BJ (cell line): ENCODE results near the gene BLM. TPM values are rescaled to one million over a fixed set of nuclear protein-coding genes. Genes with fewer than 3 reads are reported as not detected.

Experiments used
- CTCF ChIA-PET: fragments of 350-600 bp; formaldehyde crosslinking; extraction: SDS; loops from one replicate; lab custom pipeline; 2021; ENCODE audit warnings: antibody characterized with exemption, inconsistent platforms; lab: Yijun Ruan, JAX
- POLR2A ChIA-PET: fragments of 300-600 bp; sonication (Branson Sonifier 250); formaldehyde crosslinking; extraction: SDS; loops from one replicate; lab custom pipeline; 2021; ENCODE audit warnings: antibody characterized with exemption; lab: Charles Lee
- DNase-seq: peaks from one replicate; pipeline ENCODE4 v3.0.0-alpha.2; 2011; ENCODE audit warnings: low read depth
- H3K27me3 ChIP-seq: 2 replicates; pipeline ENCODE4 v1.6.0; 2011; ENCODE audit warnings: low read length; ENCODE audit not compliant: control insufficient read depth, insufficient read depth
- H3K36me3 ChIP-seq: 2 replicates; pipeline ENCODE4 v1.5.1; 2011; ENCODE audit warnings: low read length; ENCODE audit not compliant: control insufficient read depth, insufficient read depth
- H3K4me3 ChIP-seq: 2 replicates; pipeline ENCODE4 v1.5.1; 2011; ENCODE audit warnings: low read depth, mild to moderate bottlenecking, control low read depth, low read length
- polyA plus RNA-seq: library from polyadenylated mRNA; depleted of rRNA; stranded (reverse); fragments of >200 nt; gene quantifications from 2 replicates; pipeline ENCODE4 v1.2.3, GENCODE V29; 2011
- TF ChIP-seq, protein P1 (sequence below): IDR thresholded peaks from 2 replicates; pipeline ENCODE4 v1.5.1; 2011; ENCODE audit warnings: low read depth, mild to moderate bottlenecking, control low read depth, inconsistent platforms, low read length, moderate library complexity; ENCODE audit not compliant: insufficient read depth

The BLM gene
- polyA plus RNA-seq, 1 experiment = 1.3 TPM

DNA sequence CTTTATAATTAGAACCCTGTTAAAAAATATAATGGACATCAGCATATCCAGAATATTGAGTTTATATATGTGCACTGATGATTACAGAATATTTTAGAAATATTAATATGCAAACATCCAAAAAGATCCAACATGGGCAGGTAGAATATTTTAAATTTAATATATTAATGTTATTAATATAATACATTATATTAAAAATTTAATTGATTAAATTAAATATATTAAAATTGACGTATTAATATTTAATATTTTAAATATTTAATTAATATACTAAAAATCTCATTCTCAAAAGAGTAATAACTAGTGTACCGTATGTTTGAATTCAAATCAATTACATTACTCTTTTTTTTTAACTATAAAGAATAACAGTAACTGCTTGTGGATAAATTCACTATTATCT is 77.4 kb downstream of the BLM start:
- Histone ChIP-seq H3K4me3 (no peak overlapping the region), H3K27me3 (no peaks in the 10 kb centered on the region), H3K36me3 (no peaks in the 10 kb centered on the region)
- DNase-seq = no peak
- ChIA-PET CTCF (no interaction called here), POLR2A (no interaction called here)
- TF ChIP-seq, protein P1, sequence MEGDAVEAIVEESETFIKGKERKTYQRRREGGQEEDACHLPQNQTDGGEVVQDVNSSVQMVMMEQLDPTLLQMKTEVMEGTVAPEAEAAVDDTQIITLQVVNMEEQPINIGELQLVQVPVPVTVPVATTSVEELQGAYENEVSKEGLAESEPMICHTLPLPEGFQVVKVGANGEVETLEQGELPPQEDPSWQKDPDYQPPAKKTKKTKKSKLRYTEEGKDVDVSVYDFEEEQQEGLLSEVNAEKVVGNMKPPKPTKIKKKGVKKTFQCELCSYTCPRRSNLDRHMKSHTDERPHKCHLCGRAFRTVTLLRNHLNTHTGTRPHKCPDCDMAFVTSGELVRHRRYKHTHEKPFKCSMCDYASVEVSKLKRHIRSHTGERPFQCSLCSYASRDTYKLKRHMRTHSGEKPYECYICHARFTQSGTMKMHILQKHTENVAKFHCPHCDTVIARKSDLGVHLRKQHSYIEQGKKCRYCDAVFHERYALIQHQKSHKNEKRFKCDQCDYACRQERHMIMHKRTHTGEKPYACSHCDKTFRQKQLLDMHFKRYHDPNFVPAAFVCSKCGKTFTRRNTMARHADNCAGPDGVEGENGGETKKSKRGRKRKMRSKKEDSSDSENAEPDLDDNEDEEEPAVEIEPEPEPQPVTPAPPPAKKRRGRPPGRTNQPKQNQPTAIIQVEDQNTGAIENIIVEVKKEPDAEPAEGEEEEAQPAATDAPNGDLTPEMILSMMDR = no peak

DNA sequence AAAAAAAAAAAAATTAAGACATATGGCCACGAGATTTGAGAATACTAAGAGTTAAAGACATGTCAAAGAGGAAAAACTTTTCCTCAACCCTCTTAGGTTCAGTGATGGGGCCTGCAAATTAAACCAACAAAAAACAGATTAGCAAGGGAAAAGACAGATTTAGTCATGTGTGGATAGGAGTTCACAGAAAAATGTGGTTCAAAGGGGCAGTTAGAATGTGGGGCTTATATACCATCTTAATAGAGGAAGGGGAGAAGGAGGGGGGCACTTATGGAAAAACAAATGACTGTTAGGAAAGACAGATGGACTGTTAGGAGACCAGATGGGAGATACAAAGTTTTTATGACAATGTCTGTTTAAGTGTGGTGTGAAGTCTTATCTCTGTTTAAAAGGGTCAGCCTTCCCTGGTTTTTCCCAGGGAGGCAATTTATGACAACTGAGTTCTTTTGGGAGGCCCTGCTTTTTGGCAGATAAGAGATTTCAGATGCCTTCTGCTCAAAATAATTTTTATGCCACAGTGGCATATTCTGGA is 82.6 kb downstream of the BLM start:
- CTCF ChIA-PET = no interaction called here
- DNase-seq = no peak
- Histone ChIP-seq H3K36me3 (no peaks in the 10 kb centered on the region), H3K4me3 (no peak overlapping the region), H3K27me3 (no peaks in the 10 kb centered on the region)
- TF ChIP-seq, protein P1 = no peak
- POLR2A ChIA-PET = no interaction called here

DNA sequence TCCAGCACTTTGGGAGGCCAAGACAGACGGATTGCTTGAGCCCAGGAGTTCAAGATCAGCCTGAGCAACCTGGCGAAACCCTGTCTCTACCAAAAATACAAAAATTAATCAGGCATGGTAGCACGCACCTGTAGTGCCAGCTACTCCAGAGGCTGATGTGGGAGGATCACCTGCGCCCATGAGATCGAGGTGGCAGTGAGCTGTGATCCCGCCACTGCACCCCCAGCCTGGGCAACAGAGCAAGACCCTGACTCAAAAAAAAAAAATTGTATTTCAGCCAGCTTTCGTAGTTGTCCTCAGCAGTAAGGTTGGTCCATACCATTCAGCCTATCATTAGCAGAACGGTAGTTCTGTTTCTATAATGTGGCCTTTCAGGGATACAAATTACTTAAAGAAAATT is 84.7 kb downstream of the BLM start:
- Histone ChIP-seq H3K4me3 (no peak overlapping the region), H3K36me3 (no peaks in the 10 kb centered on the region), H3K27me3 (no peaks in the 10 kb centered on the region)
- DNase-seq = no peak
- TF ChIP-seq, protein P1 = no peak
- POLR2A ChIA-PET = no interaction called here
- CTCF ChIA-PET = interaction anchor here (1.3 kb wide), 1 partner anchor 12 kb away, joined by 3 read pairs; no protein-coding TSS in a partner anchor

DNA sequence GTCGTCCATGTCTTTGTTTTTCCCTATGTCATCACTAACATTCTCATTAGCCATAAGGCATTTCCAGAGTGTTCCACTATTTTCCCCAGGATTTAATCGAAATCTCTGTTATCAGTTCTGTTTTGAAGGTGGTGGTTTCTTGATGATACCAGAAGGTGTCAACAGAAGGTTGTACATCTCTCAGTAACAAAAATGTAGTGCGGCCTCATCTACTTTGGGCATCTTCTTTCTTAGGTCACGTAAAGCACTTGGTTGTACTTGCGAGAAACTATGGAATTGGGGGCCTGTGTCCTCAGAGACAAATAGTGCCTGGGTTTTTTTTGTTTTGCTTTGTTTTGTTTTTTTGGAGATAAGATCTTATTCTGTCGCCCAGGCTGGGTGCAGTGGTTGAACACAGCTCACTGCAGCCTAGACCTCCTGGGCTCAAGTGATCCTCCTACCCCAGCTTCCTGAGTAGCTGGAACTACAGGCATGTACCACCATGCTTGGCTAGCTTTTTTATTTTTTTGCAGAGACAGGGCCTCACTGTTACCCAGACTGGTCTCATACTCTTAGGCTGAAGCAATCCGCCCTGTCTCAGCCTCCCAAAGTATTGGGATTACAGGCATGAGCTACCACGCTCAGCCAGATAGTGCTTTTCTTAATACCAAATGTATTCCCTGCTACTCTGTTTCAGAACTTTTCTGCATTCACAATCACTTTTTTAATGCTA is 90.1 kb downstream of the BLM start:
- DNase-seq = no peak
- TF ChIP-seq, protein P1 = no peak
- CTCF ChIA-PET = interaction anchor here (0.7 kb wide), 1 partner anchor 11 kb away, joined by 3 read pairs; no protein-coding TSS in a partner anchor
- Histone ChIP-seq H3K27me3 (no peaks in the 10 kb centered on the region), H3K4me3 (no peak overlapping the region), H3K36me3 (no peaks in the 10 kb centered on the region)
- POLR2A ChIA-PET = no interaction called here

DNA sequence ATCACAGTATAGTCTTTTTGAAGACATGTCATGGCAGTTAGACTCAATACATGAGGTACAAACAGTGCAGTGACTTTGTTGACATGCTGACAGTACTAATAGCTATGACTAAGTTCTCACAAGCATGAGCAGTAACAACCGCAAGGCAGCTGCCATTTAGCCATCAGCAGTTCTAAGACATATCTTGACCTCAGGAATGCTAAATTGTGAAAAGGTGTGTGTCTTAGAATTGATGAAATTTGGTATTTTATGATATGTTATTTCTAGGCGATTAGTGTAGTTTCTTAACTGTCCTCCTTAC is 90.6 kb downstream of the BLM start:
- no peak for DNase-seq
- no peaks in the 10 kb centered on the region for H3K36me3 ChIP-seq
- POLR2A ChIA-PET = no interaction called here
- H3K4me3 ChIP-seq = no peak overlapping the region
- TF ChIP-seq, protein P1 = no peak
- no peaks in the 10 kb centered on the region for H3K27me3 ChIP-seq
- CTCF ChIA-PET = interaction anchor here (1.2 kb wide), 1 partner anchor 11 kb away, joined by 3 read pairs; no protein-coding TSS in a partner anchor
